Stimulated activated CD4-positive, alpha-beta T cell treated with anti-CD3 and anti-CD28 coated beads, Interleukin-2, amount 100 ng/mL, for 4 hours (primary cell): ENCODE results near the gene NOS1AP.

Experiments used
- DNase-seq: peaks from one replicate; pipeline ENCODE4 v3.0.0-alpha.2; 2020; ENCODE audit warnings: low read depth

NOS1AP gene

GRCh38 chr1:162256287-162256686, 186.8 kb downstream of the NOS1AP start:
- DNase-seq: no peak

DNA sequence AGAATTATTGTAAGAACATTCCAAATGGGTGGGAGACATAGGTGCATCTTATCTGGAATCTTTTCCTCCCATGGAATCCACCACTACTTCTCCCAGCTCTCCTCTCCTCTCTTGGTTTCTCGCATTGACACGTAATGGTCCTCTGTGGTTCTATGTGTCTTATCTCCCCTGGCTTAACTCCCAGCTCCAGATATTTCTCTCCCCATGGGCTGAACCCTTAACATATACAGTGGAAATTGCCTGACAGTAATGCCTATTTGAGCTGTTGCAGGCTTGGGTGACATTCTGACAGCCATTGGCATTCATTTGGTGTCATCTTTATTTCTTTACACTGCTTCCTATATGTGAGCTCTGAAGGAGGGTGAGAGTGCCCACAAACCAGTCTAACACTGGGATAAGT, 188.9 kb downstream of the NOS1AP start:
- DNase-seq: no peak

DNA sequence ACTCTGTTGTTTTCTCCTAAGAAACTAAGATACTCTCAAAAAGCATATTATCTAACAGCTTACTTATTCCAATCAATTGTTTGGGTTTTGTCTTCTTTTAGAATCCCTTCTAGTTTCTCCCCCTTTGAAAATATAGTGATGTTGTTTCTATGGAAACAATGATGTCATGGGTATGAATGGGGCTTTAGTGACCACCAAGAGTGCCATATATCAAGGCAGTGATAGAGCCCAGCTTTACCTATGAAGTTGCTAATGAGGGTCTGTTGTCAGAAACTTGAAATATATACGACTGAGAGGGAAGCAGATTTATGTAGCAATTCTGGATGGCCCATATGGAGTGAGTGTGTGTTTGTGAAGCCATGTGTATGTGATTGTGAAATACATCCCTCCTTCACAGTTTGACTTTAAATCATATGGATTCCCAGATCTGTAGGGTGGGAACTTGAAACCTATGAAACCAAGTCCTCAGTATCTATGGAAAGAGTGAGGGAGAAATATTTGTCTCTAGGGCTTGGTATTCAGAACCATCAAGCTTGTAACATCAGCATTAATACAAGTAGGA, 190.5 kb downstream of the NOS1AP start:
- DNase-seq: no peak

GRCh38 chr1:162264108-162264507, 194.6 kb downstream of the NOS1AP start:
- no peak for DNase-seq

- no peak for DNase-seq
These were observed 196.5 kb downstream of the NOS1AP start for GRCh38 chr1:162265983-162266382.

DNA sequence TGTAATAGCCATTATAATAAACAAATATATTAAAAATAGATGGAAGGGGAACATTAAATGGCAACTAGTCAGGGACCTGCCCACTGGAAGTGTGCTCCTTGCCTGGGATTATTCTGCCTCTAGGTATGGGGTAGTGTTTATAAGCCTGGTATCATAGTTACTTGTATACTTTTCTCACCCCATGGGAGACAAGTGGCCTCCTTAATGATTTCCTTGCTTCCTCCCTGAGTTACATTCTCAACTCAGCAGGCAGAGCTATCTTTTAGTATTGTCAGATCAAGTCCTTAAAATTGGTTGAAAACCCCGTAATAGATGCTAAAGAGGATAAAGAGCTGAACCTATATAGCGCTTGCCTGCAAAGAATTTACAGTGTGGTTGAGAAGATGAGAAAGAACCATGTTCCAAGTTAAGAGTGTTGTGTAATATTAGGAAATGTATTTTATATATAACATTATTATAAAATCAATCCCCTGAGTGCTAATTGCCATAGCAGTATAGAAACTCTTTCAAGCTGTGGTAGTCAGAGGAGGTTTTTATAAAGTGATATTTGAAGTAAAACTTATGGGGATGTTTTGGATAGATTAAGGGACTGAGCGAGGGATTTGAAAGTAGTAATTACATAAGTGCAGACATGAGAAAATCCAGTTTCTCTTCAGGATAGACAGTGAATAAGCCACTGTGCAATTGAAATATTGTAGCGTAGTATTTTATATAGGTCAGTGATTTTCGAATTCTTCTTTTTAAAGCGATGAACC, 200.7 kb downstream of the NOS1AP start:
- DNase-seq: no peak

DNA sequence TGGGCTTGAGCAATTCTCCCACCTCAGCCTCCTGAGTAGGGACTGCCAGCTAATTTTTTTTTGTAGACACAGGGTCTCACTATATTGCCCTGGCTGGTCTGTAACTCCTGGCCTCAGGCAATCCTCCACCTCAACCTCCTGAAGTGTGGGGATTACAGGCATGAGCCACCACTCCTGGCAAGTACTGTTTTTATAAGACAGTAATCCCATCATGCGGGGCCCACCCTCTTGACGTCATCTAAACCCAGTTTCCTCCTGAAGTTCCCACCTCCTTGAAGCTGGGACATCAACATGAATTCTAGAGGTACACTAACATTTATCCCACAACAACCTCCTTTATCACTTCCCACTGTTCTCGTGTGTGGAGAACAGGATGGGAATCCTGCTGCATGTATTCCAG, 202.5 kb downstream of the NOS1AP start:
- no peak for DNase-seq

DNA sequence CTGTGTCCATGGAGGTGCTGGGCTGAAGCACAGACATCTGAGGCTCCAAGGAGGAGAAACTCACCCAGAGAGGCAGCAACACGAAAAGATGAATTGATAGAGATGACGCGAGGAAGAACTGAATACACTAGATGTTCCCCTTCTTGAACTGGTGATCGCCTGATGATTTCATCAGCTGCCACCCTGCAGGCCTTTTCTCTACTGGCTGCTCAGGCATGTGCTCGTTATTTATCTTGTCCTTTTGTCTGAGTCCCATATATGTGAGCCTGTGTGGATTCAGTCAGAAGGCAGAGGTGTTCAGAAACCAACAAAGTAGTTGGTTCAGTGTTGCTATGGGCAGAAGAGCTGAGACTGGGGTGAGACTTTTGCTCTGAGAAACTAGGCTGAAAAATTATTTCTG, 202.9 kb downstream of the NOS1AP start:
- no peak for DNase-seq

DNA sequence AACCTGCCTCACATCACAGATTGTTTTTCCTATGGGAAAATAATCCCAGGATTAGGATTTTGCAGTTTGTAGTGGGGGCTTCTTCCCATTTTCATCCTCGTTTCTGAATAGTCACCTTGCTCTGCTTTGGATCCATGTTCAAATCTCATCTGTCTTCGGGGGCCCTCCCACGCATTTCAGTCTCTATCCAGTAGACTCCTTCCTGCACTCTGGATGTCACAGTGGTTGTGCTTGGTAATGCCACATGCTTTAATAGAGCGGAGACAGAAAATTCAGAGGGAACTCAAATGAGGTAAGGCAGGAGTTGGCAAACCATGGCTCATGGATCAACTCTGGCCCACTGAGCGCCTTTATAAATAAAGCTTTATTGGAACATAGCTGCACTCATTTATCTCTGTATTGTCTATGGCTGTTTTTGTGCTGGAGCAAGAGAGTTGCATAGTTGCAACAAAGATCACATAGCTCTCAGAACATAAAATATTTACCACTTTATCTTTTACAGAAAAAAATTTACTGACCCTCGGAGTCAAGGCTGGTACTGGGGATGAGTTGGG, 206.2 kb downstream of the NOS1AP start:
- DNase-seq: no peak

DNA sequence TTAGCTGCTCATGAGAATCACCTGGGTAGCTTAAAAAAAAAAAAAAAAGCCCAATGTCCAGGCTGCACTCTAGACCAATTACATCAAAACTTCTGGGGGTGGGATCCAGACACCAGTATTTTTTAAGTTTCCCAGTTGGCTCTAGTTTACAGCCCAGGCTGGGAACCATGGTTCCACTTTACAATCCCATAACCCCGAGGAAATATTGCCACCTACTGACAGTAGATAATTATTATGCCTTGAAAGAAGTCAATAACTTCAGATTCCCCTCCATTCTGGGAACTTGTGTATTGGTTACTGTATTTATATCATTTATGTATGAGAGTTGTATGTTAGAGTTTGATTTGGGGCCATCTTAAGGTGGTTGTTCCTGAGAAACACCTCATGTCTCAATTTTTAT, 207.0 kb downstream of the NOS1AP start:
- no peak for DNase-seq

DNA sequence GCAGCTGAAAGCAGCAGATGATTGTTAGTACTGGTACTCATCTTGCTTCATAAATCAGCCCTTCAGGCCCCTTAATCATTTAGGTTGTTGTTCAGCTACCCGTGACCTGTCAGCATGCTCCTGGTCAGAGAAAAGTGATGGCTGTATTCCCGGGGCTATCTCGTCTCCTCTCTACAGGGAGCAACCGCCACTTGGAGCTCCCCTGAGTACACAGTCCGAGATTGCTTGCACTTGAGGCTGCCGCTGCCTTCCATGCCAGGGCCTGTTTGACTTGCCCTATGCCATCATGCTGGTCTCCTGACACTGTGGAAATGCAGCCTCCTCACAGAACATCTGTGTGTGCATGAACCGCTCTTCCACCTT, 209.6 kb downstream of the NOS1AP start:
- DNase-seq: no peak

GRCh38 chr1:162281426-162281825, 211.9 kb downstream of the NOS1AP start:
- no peak for DNase-seq

- DNase-seq: no peak
These were observed 214.2 kb downstream of the NOS1AP start for GRCh38 chr1:162283657-162284056.

DNA sequence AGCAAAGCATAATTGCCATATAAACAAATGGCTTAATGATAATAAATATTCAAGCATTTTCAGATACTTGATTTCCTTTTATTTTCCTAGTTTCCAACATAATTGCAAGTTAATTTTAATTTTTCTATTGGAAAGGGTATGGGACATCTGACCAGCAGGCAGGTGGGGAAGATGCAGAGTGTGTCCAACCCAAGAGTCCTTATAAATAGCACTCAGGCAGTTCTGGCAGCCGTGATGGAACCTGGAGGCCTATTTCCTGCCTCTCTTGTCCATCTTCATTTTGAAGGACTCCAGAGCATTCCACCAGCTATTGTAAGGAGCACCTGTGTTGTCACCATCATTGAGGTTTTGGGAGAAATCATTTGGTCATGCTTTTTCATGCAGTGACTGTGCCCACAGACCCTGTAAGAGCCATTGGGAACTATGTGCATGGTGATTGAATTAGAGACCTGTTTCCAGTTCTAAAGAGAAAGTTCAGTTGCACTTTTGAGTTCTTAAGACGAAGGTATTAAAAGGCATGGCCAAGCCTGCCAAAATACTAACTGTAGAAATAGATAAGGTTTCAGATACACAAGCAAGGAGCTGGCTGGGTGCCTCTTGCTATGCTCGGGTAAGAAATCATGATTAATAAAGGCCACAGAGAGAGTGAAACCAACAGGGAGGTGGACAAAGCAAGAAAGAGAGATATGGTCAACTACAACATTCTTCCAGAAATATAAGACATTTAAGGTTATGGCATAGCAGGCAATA, 214.9 kb downstream of the NOS1AP start:
- DNase-seq: no peak

DNA sequence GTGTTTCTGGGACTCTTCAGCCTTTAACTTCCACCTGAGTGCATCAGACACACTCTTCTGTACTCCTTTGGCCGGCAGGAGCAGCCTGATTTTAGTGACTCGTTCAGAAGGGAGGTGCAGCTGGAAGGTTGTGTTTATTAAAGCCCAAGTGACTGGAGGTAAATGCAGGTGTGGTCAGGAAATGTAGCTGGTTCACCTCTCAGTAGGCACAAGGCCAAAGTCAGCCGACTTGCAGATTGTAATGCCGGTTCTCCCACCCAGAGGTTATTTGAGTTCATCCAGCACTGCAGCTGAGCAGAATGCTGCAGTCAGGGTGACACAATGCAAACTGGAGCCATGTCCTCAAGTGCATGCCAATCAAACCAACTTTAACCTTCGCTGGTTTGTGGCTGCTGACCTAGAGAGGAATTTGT, 215.7 kb downstream of the NOS1AP start:
- no peak for DNase-seq

GRCh38 chr1:162291000-162291399, 221.5 kb downstream of the NOS1AP start:
- no peak for DNase-seq

- no peak for DNase-seq
These were observed 222.9 kb downstream of the NOS1AP start for GRCh38 chr1:162292422-162292849.

GRCh38 chr1:162293073-162293692, 223.7 kb downstream of the NOS1AP start:
- DNase-seq: no peak

DNA sequence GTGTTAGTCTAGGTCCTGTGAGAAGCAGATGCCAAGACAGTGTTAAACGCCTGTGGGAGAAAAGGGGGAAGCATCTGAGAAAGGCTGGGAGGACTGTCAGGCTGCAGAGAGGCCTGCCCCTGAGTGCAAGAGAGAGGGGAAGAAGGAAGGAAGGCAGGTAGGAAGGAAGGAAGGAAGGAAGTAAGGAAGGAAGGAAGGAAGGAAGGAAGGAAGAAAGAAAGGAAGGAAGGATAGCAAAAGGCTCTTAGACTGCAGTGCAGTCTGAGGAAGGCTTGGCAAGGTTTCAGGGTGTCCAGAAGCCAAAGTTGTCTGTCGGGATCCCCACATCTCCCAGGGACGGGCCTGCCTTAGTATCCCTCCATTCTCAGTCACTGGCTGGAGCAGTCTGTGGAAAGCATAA, 224.5 kb downstream of the NOS1AP start:
- no peak for DNase-seq

- DNase-seq: no peak
These were observed 227.7 kb downstream of the NOS1AP start for GRCh38 chr1:162297208-162297607.

- no peak for DNase-seq
These were observed 228.8 kb downstream of the NOS1AP start for GRCh38 chr1:162298266-162298665.

DNA sequence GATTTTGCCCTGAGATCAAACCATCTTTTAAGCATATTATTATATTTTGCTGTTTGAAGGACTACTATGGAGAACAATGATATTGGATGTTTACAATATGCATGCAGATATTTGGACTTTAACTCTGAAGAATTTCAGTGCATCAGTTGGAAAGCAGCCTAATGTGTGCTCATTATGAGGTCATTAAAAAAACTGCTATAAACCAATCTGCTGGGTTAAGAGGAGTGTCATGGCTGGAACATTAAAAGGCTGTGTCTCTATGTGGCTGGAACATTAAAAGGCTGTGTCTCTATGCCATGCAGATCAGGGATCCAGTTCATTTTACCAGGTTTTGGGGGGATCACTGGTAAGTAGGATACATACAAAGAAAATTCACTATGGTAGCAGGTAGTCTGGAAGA, 229.5 kb downstream of the NOS1AP start:
- DNase-seq: no peak
